ENCODE results near the gene MRPS12.

MRPS12 gene

DNA sequence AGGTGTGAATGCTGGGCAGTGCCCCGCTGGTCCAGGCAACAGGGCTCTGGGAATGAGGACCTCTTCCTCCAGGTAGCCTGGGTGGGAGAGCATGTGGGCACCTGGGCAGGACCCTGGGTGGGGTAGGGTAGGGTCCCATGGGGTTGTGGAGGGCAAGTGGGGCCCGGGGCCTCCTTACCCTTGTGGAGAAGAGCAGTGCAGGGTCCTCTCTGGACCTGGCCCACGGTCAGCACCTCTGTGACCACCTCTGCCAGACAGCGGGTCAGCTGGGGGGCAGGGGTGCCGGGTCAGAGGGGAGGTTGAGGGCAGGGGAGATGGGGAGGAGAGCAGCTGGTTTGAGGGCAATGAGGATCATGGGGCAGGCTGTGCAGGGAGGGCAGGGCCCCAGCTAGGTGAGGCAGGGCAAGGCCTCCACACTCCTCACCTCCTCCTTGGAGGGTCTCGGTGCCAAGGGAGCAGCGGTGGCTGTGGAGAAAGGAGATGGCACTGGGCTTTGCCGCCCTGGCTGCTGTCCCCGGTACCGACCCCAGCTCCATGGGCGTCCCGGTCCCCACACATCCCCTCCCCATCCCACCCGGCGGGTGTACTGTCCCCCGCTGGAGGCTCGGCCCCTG lies 19.2 kb upstream of the MRPS12 start:
- no peak for DNase-seq (ENCODE audit: low read depth in 2 of 2)

GRCh38 chr19:38912600-38913514 lies 17.9 kb upstream of the MRPS12 start:
- no peak for DNase-seq (ENCODE audit: low read depth in 2 of 2)

- DNase-seq (ENCODE audit: low read depth in 2 of 2) = no peak
Observed at GRCh38 chr19:38913958-38914357, 16.8 kb upstream of the MRPS12 start.

GRCh38 chr19:38915329-38916321 lies 15.1 kb upstream of the MRPS12 start:
- no peak for DNase-seq (ENCODE audit: low read depth in 2 of 2)

- DNase-seq (ENCODE audit: low read depth in 2 of 2) = no peak
Observed at GRCh38 chr19:38917516-38917915, 13.2 kb upstream of the MRPS12 start.

- DNase-seq (ENCODE audit: low read depth in 2 of 2) = no peak
Observed at GRCh38 chr19:38917921-38918491, 12.7 kb upstream of the MRPS12 start.

DNA sequence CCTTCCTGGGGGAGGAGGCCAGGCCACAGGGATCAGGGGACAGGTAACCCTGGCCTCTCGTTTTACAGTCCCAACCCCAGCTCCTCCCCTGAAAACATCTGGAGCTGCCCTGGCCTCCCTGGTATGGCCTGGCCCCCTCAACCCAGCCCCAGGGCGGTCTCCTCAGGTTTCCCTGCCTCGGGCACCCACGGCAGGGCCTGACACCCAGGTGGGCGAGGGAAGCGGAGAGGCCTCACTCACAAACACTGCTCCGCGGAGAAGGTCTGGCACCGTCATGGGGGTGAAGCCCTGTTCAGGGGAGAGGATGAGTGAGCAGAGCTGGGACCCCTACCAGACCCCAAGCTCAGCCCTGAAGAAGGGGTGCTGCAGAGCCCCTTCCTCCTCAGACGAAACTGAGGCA lies 12.2 kb upstream of the MRPS12 start:
- DNase-seq (ENCODE audit: low read depth in 2 of 2) = no peak

DNA sequence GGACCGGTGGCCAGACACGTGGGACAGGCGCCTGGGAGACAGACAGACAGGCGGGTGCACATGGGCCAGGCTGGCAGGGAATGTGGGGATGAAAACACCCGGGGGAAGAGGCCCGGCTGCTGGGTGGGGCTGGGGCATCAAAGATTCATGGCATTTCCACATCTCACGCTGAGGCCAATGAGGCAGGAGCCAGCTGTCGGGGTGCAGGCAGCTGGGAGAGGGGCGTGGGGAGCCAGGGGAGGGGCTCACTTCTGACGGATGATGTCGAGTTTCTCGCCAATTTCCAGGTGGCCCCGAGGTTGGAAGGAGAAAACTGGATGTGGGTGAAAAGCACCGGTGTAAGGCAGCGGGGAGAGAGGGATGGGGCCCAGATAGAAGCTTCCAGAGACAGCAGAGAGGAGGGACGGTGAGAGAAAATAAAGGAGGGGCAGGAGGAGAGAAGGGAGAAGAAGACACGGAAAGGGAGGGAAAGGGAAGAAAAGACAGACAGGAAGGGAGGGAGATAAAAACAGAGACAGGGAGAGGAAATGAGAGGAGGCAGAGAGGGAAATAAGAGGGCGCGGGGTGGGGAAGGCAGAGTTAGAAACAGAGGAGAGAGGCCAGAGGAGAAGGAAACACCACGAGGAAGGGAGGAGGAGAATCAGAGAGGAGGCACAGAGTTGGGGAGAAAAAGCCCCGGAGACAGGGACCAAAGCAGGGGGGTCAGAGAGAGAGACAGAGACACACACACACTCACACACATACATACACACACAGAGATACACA lies 10.7 kb upstream of the MRPS12 start:
- DNase-seq (ENCODE audit: low read depth in 2 of 2) = no peak

DNA sequence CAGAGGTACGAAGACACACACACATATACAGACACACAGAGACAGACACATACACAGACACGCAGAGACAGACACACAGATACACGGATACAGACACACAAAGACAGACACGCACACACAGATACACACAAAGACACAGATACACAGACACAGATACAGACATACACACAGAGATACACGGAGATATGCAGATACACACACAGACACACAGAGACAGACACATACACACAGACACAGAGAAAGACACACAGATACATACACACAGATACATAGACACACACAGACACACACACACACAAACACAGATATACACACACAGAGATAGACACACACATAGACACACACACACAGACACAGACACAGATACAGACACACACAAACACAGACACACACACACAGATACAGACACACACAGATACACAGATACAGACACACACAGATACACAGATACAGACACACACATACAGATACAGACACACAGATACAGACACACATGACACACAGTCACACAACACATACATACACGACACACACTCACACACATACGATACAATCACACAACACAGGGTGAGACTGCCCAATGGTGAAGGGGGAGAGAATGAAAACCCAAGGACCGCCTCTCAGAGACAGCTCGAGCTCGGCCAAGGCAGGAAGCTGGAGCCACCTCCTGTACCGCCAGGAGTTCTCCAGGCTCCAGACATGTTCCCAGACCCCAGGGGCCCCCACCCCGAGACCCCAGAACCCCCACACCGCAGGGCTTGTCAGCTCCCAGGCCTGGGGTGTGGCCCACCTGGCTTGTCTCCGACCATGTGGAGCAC lies 9.9 kb upstream of the MRPS12 start:
- no peak for DNase-seq (ENCODE audit: low read depth in 2 of 2)

- no peak for DNase-seq (ENCODE audit: low read depth in 2 of 2)
Observed at GRCh38 chr19:38921420-38922274, 9.1 kb upstream of the MRPS12 start.

DNA sequence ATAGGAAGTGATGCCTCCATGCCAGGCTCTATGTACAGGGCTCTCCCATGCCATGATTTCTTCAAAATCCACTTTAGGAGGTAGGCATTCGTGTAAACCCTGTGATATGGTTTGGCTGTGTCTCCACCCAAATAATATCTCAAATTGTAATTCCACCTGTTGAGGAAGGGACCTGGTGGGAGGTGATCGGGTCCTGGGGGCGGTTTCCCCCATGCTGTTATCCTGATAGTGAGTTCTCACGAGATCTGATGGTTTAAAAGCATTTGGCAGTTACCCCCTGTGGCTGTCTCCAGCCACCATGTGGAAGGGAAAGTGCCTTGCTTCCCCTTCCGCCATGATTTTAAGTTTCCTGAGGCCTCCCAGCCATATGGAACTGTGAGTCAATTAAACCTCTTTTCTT lies 8.3 kb upstream of the MRPS12 start:
- no peak for DNase-seq (ENCODE audit: low read depth in 2 of 2)

DNA sequence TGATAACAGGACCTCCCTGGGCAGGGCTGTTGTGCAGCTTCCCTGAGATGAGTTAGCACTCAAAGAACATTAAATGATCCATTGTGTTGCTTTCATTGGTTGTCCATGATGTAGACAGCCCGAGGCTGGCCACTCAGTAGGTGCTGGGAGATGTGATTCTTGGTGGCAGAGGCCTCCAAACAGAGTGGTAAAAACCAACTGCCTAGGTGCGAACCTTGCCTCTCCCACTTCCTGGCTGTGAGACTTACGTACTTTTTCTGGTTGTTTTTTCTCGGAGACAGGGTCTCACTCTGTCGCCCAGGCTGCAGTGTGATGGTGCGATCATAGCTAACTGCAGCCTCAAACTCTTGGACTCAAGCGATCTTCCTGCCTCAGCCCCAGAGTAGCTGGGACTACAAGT lies 6.4 kb upstream of the MRPS12 start:
- DNase-seq (ENCODE audit: low read depth in 2 of 2) = no peak

GRCh38 chr19:38928391-38929001 lies 2.2 kb upstream of the MRPS12 start:
- DNase-seq (ENCODE audit: low read depth in 2 of 2) = no peak

DNA sequence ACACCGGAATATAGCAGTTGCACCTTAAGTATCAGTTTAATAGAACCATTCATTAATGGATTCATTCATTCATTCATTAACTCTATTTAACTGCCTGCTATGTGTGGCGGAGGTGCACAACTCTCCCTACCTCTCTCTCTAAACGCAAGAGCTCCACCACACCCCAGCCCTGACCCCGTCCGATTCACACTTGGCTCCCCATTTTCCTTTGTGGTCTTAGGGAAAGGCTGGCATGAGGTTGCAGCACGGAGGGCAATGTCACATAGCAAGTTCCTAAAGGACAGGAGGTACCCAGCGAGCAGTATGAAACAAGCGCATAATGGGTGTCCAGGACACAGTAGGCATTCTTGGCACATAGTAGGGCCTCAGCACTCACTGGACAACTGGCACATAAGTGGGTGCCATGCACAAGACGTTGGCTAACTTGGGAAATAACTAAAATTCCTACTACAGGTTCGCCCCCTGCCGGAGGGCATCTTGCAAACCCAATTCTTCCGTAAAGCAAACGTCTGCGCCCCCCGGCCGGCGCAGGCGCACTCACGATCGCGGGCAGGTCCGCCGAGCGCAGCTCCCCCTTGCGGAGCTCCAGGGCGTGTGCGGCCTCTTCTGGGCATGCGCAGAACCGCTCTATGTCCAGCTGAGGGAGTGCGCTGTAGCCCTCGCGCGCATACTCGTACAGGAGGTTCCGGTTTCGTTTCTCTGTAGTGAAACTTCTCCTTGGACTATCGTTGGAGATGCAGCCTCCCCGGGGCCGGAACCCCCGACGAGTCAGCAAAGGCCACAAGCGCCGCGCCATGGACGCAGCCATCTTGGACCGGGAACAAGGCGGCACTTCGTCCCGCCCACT lies 592 bp upstream of the MRPS12 start, which contains the start of gene SARS2:
Gene SARS2 (minus strand): TSS at position 835 of the 847 bp plus-strand sequence. CDS start 27 bp downstream, at position 808.
- peak; percentile 83 to 85 for DNase-seq (ENCODE audit: low read depth in 2 of 2)

DNA sequence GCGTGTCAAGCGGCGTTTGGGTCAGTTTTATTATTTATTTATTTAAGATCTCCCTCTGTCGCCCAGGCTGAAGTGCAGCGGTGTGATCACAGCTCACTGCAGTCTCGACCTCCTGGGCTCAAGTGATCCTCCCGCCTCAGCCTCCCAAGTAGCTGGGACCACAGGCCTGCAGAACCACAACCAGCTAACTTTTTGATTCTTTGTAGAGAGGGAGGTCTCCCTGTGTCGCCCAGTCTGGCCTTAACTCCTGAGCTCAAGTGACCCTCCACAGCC lies 713 bp downstream of the MRPS12 start:
- DNase-seq (ENCODE audit: low read depth in 2 of 2) = no peak

DNA sequence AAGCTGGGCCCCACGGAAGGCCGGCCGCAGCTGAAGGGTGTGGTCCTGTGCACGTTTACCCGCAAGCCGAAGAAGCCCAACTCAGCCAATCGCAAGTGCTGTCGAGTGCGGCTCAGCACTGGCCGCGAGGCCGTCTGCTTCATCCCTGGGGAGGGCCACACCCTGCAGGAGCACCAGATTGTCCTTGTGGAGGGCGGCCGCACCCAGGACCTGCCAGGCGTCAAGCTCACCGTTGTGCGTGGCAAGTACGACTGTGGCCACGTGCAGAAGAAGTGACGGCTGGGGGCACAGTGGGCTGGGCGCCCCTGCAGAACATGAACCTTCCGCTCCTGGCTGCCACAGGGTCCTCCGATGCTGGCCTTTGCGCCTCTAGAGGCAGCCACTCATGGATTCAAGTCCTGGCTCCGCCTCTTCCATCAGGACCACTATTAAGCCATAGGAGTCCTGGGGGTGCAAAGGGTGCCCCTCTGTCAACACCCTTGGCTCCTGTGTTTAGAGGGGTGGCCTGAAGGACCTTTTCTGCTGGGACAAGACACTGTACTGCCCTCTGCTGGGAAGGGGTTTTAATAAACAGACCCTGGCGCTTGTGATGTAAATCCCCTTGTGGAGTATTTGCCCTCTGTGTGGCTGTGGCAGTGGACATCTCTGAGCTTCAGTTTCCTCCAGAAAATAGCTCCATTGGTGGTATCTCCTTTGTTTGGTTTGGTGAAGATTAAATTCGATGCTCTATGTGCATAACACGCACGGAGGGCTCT lies 1.9 kb downstream of the MRPS12 start:
- no peak for DNase-seq (ENCODE audit: low read depth in 2 of 2)

DNA sequence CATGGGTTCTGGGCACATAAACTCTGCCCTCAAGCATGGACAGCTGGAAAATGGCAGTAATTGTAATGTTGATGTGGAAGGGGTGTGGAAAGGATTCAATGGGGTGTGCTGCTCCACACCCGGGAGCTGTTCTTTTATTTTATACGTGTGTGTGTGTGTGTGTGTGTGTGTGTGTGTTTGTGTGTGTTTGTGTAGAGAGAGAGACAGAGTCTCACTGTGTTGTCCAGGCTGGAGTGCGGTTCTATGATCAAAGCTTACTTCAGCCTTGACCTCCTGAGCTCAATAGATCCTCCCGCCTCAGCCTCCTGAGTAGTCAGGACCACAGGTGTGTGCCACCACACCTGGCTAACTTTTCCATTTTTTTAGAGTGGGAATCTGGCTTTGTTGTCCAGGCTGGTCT lies 2.8 kb downstream of the MRPS12 start:
- no peak for DNase-seq (ENCODE audit: low read depth in 2 of 2)
